Tibial nerve (tissue), 4 donors: ENCODE measurements around the gene VPS29. TPM values are rescaled to one million over a fixed set of nuclear protein-coding genes. Genes with fewer than 3 reads are reported as not detected.

Source experiments
- DNase-seq, 2 donors: peaks; one replicate each; pipeline ENCODE4 v3.0.0-alpha.2; 2019; ENCODE audit warnings: low spot score in 2 of 2
- H3K27ac ChIP-seq, 4 donors: fragments of 200-600 bp; sonication (generic) in 3 of 4; one replicate each; pipeline ENCODE4 v1.5.1; 2017 to 2019; ENCODE audit warnings: mild to moderate bottlenecking in 1 of 4
- H3K27me3 ChIP-seq, 2 donors: fragments of 200-600 bp; sonication (generic) in 1 of 2; one replicate each; pipeline versions ENCODE4 v1.5.1 to v1.6.0; 2017 to 2019
- H3K36me3 ChIP-seq, 3 donors: fragments of 200-600 bp; sonication (generic); one replicate each; pipeline ENCODE4 v1.5.1; 2018 to 2019
- H3K4me1 ChIP-seq, 4 donors: fragments of 200-600 bp; sonication (generic) in 3 of 4; one replicate each; pipeline ENCODE4 v1.5.1; 2017 to 2019
- H3K4me3 ChIP-seq, 4 donors: fragments of 200-600 bp; sonication (generic) in 3 of 4; one replicate each; pipeline ENCODE4 v1.5.1; 2017 to 2019; ENCODE audit warnings: mild to moderate bottlenecking in 1 of 4, moderate library complexity in 1 of 4
- H3K9me3 ChIP-seq, 4 donors: fragments of 200-600 bp; sonication (generic) in 3 of 4; one replicate each; pipeline ENCODE4 v1.5.1; 2017 to 2019
- EP300 ChIP-seq, 2 donors: sonication (generic); formaldehyde crosslinking; IDR thresholded peaks; one replicate each; pipeline ENCODE4 v1.6.1; 2017; ENCODE audit warnings: antibody characterized with exemption in 2 of 2, mild to moderate bottlenecking in 1 of 2
- POLR2A ChIP-seq, 2 donors: fragments of 450-650 bp; IDR thresholded peaks; one replicate each; pipeline ENCODE4 v1.6.1; 2017; ENCODE audit warnings: antibody characterized with exemption in 2 of 2, mild to moderate bottlenecking in 2 of 2, moderate library complexity in 2 of 2
- WGBS, 2 donors: methylation state at CpG; one replicate each; pipeline ENCODE4 v1.1.5; 2018; 5-methylcytosine and 5-hydroxymethylcytosine counted together
- total RNA-seq, 4 donors: library from RNA; depleted of rRNA; stranded (reverse); fragments of >200 nt; gene quantifications; one replicate each; pipeline ENCODE4 v1.1.0, GENCODE V29; 2016
- TF ChIP-seq, protein P1 (sequence below), 5 experiments: fragments of 200-600 bp in 3 of 5; fragments of 450-650 bp in 2 of 5; sonication (generic) in 3 of 5; IDR thresholded peaks; one replicate each; pipeline ENCODE4 v1.5.1; 2016 to 2019; ENCODE audit warnings: antibody characterized with exemption in 5 of 5, mild to moderate bottlenecking in 3 of 5, moderate library complexity in 2 of 5

Gene VPS29
- total RNA-seq, 4 donors from 2014 or later = 66.6 to 142 (median 82.9) TPM

DNA sequence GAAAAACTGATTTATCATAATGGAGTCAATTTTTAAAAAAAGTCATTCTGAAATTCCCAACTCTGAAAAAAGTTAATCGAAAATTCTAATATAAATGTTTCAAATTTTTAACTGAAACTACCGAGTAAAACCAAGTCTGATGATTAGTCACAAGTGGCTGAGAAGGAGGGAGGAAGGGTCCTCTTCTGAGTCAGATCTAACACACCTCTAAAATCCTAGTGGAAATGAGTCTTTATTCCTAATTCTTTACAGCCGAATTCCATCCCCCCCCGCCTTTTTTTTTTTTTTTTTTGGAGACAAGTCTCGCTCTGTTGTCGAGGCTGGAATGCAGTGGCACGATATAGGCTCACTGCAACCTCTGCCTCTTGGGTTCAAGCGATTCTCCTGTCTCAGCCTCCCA is 38.1 kb upstream of the VPS29 start:
- H3K36me3 ChIP-seq = peaks cover 0 to 25% (median 9%) of the 10 kb centered on the region in 3 donors

DNA sequence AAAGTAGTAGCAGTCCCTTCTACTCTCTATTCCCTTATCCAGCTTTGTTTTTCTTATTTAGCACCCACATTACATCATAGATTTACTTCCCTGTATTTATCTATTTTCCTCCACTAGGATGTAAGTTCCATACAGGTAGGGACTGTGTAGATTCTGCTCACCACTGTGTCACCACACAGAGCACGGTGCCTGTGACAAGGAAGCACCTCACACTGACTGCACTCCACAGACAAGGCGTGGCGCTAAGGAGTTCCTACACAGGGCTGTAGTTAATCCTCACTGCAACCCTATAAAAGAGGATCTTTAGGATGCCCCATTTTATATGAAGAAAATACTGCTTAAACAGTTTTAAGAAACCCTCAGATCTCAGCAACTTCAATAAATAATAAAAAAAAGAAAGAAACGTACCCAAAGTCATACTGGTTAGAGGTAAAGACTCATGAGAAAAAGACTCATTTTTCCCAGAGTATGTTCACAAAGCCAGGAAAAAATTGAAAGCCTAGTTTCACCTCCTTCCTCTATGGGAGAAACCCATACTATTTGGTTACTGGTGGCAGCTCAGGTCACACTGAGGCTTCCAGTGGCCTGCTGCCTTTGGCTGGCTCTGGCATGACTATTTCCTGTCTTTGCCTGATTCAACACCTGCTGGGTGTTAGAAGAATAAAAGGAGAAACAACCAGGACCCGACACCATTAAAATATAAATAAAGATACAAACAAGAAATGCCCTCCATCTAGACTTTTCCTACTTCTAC is 37.1 kb upstream of the VPS29 start:
- H3K36me3 ChIP-seq = peaks cover 0 to 25% (median 9%) of the 10 kb centered on the region in 3 donors
- H3K27ac ChIP-seq = peak overlapping the region in 1 of 4 donors; percentile 31
- TF ChIP-seq EP300 (IDR thresholded peaks at IDR 0.05) = no peak
- TF ChIP-seq POLR2A (IDR thresholded peaks at IDR 0.05) = no peak
- TF ChIP-seq, protein P1, sequence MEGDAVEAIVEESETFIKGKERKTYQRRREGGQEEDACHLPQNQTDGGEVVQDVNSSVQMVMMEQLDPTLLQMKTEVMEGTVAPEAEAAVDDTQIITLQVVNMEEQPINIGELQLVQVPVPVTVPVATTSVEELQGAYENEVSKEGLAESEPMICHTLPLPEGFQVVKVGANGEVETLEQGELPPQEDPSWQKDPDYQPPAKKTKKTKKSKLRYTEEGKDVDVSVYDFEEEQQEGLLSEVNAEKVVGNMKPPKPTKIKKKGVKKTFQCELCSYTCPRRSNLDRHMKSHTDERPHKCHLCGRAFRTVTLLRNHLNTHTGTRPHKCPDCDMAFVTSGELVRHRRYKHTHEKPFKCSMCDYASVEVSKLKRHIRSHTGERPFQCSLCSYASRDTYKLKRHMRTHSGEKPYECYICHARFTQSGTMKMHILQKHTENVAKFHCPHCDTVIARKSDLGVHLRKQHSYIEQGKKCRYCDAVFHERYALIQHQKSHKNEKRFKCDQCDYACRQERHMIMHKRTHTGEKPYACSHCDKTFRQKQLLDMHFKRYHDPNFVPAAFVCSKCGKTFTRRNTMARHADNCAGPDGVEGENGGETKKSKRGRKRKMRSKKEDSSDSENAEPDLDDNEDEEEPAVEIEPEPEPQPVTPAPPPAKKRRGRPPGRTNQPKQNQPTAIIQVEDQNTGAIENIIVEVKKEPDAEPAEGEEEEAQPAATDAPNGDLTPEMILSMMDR (IDR thresholded peaks at IDR 0.05) = no peak
- no peak overlapping the region for H3K4me3 ChIP-seq
- H3K27me3 ChIP-seq = no peaks in the 10 kb centered on the region
- 95 to 99% methylated on average over 5 of the region's 5 CpGs for WGBS, 2 donors
- H3K9me3 ChIP-seq = no peaks in the 10 kb centered on the region
- no peak for DNase-seq
- peaks cover 0 to 34% (median 13%) of the 10 kb centered on the region in 4 donors for H3K4me1 ChIP-seq

More for the DNA sequence above, 38.1 kb upstream of the VPS29 start:
- H3K27ac ChIP-seq = peak overlapping the region in 1 of 4 donors; percentile 55
- 71 to 72% methylated on average over 8 of the region's 8 CpGs for WGBS, 2 donors
- H3K9me3 ChIP-seq = no peaks in the 10 kb centered on the region
- peaks cover 0 to 44% (median 21%) of the 10 kb centered on the region in 4 donors for H3K4me1 ChIP-seq
- DNase-seq = no peak
- TF ChIP-seq EP300 (IDR thresholded peaks at IDR 0.05) (no peak), POLR2A (IDR thresholded peaks at IDR 0.05) (no peak)
- TF ChIP-seq, protein P1 (IDR thresholded peaks at IDR 0.05) = no peak
- no peaks in the 10 kb centered on the region for H3K27me3 ChIP-seq
- no peak overlapping the region for H3K4me3 ChIP-seq

DNA sequence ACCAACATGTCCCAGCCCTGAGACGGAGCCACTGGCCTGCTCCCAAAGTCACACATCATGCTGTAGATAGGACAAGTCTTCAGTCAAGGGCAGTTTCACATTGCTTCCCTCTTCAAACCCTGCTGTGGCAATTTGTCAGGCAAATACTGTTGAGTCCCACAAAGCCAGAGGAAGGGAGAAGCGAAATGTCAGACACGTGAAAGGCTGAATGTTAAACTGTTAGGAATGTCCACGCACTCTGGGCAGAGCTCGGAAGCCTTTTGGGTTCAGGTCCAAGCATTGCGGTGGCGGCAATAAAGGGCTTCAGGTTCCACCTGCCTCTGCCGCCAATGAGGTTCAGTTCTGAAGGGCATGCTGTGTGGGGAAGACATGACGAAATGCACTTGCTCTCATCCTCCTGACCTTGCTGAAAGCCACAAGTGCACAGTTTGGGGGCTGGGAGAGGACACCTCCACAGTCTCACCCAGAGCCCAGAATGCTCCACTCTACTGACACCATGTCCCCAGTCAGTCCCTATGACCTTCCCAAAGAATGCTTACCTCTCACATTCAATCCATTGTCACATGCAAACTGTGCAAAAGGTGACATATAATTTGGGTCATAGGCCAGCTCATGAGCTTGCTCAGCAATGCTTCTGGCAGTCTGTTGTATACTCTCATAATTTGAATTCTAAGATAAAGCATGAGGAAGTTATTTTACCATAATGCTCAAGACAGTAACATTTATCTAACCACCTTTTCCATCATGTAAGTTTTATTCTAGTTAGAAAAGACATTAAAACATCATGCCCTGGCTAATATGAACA is 35.9 kb upstream of the VPS29 start:
- Histone ChIP-seq H3K4me3 (no peak overlapping the region), H3K4me1 (peaks cover 0 to 22% (median 3%) of the 10 kb centered on the region in 4 donors), H3K9me3 (no peaks in the 10 kb centered on the region), H3K27ac (peak overlapping the region in 3 of 4 donors; percentile 21 to 75 (median 64)), H3K36me3 (peaks cover 0 to 25% (median 9%) of the 10 kb centered on the region in 3 donors), H3K27me3 (no peaks in the 10 kb centered on the region)
- peak in 1 of 2 donors; percentile 30 for TF ChIP-seq EP300 (IDR thresholded peaks at IDR 0.05)
- TF ChIP-seq, protein P1 (IDR thresholded peaks at IDR 0.05) = no peak
- WGBS, 2 donors = 59 to 68% methylated on average over 9 of the region's 9 CpGs
- DNase-seq = no peak

DNA sequence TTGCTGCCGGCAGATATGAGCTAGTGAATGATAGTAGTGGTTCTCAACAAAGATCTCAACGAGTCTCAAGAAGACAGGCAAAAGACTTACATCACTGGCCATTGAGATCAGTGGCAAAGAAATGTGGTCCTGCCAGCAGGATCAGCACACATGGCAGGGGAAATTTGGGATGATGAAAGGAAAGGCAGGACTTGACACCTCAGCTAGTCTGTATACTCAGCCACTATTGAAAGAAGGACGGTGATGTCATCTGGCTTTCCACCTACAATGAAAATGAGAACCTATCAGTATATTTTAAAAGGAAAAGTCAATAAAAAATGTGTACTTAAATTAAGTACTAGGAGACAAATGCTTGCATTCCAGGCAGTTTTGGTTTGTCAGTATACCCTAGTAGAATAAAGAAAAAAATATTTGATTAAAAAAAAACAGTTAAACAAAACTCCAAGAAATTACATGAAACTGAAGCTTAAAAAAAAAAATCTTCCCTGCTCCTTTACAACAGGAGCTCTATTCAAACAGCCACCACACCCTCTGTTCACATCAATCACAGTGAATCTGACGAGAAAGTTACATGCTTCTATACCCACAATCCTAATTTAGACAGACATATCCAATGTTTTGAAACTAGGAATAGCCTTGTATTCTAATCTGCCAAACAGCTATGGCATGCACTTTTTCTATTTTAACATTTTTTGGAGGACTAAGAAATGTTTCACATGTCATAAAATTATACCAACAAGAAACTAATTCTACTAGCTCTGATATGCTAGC is 35.1 kb upstream of the VPS29 start:
- peak overlapping the region; percentile 10 to 75 (median 42) for H3K27ac ChIP-seq
- TF ChIP-seq EP300 (IDR thresholded peaks at IDR 0.05) (no peak), POLR2A (IDR thresholded peaks at IDR 0.05) (no peak)
- TF ChIP-seq, protein P1 (IDR thresholded peaks at IDR 0.05) = no peak

More for the DNA sequence above, 35.1 kb upstream of the VPS29 start:
- WGBS, 2 donors = 75 to 76% methylated on average over 4 of the region's 4 CpGs
- H3K4me3 ChIP-seq = no peak overlapping the region
- H3K27me3 ChIP-seq = no peaks in the 10 kb centered on the region
- peaks cover 0 to 21% (median 0%) of the 10 kb centered on the region in 4 donors for H3K4me1 ChIP-seq
- no peaks in the 10 kb centered on the region for H3K9me3 ChIP-seq
- peaks cover 0 to 25% (median 9%) of the 10 kb centered on the region in 3 donors for H3K36me3 ChIP-seq
- no peak for DNase-seq
